ENCODE measurements around the gene DDAH2.

The DDAH2 gene, protein sequence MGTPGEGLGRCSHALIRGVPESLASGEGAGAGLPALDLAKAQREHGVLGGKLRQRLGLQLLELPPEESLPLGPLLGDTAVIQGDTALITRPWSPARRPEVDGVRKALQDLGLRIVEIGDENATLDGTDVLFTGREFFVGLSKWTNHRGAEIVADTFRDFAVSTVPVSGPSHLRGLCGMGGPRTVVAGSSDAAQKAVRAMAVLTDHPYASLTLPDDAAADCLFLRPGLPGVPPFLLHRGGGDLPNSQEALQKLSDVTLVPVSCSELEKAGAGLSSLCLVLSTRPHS

DNA sequence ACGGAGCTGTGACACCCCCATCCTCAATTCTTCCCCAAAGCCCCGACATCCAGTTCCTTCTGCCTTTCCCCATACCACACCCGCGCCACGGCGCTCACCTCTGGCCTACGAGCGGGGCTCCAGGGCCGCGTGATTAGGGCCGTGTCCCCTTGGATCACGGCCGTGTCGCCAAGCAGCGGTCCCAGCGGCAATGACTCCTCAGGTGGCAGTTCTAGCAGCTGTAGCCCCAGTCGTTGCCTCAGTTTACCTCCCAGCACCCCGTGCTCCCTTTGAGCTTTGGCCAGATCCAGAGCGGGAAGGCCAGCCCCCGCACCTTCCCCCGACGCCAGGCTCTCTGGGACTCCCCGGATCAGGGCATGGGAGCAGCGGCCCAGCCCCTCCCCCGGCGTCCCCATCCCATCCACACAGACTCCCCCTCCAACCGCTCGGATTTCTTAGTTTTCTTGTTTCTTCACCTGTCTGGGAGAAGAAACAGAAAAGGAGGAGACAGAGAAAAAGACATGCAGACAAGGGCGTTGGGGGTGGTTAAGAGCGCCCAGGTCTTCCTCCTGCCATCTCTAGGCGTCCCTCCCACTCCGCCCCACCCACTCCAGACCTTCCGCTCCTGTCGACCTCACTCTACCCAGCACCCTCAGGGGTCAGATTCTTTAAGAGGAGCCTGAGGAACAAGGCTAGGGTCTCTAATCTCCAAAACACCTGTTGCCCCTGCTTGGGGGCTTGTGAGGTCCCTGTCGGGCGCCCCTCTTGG lies at the start of gene DDAH2:
Gene DDAH2, minus strand, starts transcription at position 533 of the 748 bp plus-strand sequence. Its CDS starts 138 bp downstream, at position 395.
- no peak for DNase-seq

DNA sequence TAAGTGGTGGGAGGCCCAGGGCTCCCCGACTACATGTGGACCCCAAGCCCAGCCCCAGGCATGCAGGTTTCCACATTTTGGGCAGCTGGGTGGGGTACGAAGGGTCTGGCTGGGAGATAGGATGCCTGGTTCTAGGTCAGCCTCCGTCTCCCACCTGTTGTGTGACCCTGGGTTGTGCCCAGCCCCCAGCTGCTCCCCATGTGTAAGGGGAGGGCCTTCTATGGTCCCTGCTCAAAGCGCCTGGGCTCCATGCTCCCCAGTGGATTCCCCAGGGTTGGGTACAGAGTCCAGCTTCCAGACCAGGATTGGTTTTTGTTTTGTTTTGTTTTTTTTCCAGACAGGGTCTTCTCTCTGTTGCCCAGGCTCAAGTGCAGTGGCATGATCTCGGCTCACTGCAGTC lies 49.1 kb upstream of the DDAH2 start:
- DNase-seq: no peak

DNA sequence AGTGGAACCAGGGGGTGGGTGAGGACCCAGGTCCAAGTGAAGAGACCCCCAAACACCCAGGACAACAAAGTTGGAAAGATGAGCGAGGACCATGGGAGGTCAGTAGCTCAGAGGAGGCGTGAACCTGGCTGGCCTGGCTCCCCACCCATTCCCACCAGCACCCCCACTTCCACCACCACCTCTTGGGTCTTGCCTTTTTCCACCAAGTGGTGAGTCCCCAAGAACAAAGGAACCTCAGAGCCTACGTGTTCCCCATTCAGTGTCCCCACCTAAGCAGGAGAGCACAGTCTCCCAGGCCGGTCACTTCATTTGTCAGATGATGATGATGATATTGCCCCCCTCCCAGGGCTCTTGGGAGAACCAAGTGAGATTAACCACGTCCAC lies 48.6 kb upstream of the DDAH2 start:
- no peak for DNase-seq

DNA sequence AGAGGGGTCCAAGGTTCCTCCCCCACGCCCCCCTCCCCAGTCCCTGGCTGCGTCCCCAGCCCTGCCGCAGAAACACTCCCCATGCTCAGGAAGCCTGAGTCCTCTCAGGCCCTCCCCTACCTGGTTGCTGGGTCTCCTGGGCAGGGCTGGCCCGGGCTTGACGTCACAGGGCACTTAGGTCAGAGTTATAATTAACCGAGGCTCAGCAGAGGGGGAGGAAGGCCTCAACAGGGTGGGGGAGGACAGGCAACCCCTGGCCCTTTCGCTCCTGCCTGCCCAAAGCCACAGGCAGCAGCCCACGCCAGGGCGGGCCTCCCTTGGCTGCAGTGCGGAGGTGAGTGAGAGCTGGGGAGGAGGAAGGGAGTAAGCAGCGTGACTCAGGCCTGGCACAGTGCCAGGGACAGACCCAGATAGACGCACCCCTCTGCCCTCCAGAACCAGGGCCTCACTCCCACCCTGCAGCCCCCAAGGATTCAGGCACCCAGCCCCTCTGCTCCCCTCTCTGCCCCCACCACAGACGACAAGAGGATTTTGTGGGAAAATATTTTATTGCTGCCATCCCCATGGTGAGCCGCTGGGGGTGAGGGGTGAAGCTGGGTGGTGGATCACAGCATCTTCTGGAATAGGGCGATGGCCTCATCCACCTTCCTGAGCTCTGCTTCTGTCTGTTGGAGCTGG lies 48.0 kb upstream of the DDAH2 start, which contains the start of gene VWA7:
Gene VWA7, minus strand, starts transcription at position 340 of the 678 bp plus-strand sequence. CDS start 549 bp downstream, outside the sequence.
- peak; percentile 58 for DNase-seq

DNA sequence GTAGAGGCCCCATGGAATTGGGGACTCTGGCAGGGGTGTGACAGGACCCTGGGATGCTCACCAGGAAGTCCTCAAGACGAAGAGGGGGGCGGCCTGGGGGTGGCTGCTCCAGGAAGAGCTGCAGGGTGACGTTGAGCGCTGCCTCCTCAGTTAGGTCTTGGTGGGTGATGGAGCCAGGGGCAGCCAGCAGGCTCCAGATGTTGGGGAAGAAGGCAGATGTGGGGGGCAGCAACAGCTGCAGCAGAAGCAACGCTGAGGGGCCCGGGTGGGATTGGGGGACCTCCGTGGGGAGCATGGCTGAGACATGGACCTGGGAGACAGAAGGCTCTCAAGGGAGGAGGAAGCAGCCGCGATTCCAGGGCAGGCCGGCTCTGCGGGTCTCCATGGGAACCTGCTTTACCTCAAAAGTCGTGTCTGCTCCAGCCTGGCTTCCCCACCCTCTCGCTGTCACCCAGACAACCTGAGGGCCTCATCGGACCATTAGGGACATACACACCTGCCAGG lies 47.4 kb upstream of the DDAH2 start:
- no peak for DNase-seq

DNA sequence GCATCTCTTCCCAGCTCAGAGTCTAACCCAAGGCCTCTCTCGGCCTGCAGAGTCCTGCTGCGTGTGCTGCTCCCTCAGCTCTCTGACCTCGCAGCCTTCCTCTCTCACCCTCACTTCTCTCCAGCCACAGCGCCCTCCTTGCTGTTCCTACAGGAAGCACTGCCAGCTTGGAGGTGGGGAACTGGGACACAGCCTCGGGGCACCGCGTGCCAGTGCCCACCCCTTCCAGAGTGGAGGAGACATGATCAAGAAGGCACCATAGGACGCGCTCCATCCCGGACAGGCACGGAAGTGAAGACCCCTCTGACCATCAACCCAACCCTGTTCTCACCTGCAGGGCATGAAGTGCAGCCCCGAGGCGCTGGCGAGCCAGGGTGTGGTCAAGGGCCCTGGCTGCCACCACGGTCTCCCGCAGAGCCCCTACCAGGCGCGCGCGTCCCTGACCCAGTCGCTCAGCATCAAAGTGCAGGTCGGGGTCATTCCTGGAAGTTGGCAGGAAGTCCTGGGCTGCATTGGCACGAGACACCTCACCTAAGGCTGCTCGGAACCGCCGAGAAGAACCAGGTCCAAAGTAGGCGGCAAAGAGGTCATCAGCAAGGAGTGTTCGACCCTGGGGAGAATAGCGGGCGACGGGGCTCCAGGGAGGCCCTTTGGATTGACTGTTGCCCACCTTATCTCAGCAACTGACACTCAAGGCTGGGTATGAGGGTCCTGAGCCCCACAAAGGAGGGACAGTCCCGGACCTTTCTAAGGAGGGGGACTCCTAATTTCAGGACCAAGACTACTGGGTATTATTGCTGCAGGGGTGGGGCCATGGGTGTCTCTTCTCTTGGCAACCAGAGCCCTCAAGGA lies 46.8 kb upstream of the DDAH2 start:
- no peak for DNase-seq

DNA sequence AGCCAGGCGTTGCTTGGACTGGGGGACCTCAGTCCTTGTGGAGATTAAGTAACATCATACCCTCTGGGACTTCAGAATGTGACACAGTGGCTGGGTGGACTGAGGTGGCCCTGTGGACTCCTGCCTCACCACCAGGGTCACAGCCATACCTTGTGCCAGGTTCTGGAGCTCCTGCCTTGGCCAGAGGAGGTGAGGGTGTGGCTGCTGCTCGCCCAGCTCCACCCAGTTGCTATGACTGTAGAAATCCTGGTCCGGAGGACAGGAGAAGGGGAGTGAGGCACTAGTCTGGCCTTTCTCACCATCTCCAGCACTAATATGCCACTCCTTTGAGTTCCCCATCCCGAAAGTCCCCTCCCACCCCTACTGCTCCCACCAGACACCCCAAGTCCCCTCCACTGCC lies 46.1 kb upstream of the DDAH2 start:
- DNase-seq: no peak

DNA sequence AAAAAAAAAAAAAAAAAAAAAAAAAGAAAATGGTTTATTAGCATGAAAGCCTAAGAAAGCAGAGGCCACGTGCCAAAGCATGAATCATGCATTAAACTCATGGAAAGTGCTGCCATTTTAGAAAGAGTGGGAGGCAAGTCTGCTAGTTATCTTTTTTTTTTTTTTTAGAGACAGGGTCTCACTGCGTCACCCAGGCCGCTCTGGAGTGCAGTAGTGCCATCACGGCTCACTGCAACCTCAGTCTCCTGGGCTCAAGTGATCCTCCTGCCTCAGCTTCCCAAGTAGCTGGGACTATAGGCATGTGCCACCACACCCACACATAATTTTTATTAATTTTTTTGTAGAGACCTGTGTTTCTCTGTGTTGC lies 42.9 kb upstream of the DDAH2 start:
- DNase-seq: no peak

DNA sequence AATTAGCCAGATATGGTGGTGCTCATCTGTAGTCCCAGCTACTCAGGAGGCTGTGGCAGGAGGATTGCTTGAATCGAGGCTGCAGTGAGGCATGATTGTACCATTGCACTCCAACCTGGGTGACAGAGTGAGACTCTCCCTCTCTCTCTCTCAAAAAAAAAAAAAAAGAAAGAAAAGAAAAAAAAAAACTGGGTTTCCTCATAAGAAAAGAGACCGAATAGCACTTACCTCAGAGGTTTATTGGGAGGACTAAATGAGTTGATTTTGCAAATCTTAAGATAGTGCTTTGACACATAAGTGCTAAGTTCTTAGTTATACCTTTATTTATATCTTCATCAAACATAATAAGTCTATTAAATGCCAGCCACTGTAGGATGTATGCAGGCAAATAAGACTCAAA lies 41.8 kb upstream of the DDAH2 start:
- no peak for DNase-seq

DNA sequence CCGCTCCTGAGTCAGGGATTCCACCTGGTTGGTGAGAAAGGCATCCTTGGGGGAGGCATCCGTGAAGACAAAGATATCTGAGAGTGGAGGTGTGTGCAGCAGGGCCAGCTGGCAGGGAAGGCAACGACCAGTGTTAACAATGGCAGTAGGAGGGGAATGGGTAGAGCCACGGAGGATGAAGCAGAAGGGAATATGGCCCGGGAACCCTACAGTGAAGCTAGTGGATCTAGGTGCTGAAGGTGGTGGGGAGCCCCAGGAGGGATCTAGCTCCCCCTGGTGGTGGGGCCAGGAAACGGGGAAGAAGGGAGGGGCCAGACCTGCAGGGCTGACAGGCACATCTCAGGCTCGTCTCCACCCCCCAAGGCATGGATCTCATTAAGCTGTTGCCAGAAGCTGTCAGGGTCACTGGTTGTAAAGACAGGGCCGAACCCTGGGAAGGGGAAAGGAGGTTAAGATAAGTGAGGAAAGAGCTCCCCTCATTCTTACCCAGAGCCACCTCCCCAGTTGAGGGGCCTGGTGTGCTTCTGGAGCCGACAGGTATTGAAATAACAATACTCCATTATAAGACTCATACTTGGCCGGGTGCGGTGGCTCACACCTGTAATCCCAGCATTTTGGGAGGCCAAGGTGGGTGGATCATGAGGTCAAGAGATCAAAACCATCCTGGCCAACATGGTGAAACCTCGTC lies 40.7 kb upstream of the DDAH2 start:
- DNase-seq: peak; percentile 73

DNA sequence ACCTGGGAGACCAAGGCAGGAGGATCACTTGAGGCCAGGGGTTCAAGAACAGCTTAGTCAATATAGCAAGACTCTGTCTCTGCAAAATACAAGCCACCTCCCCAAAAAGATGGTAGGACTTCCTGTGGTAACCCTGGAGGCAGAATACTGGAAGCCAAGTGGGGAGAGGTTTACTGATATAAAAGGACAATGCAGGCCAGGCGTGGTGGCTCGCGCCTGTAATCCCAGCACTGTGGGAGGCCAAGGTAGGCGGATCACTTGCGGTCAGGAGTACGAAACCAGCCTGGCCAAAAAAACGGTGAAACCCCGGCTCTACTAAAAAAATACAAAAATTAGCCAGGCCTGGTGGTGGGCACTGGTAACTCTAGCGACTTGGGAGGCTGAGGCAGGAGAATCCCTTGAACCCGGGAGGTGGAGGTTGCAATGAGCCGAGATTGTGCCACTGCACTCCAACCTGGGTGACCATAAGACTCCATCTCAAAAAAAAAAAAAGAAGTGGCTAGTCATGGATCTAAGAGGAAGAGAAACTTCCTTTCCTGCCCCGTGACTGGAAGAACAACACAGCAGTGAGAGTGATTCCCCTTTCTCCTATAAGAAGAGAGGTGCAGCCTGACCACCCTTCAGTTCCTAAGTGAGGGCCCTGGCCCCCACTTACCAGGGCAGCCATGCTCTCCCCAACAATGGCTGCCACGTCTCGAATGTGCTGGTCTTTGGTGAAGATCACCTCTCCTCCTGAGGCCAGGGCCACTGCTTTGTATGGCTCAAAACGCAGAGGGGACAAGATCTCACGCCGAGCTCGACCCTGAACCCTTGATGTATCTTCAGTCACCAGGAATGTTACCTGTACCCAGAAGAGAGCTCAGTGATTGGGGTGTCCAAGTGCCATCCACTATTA lies 39.5 kb upstream of the DDAH2 start:
- DNase-seq: no peak

DNA sequence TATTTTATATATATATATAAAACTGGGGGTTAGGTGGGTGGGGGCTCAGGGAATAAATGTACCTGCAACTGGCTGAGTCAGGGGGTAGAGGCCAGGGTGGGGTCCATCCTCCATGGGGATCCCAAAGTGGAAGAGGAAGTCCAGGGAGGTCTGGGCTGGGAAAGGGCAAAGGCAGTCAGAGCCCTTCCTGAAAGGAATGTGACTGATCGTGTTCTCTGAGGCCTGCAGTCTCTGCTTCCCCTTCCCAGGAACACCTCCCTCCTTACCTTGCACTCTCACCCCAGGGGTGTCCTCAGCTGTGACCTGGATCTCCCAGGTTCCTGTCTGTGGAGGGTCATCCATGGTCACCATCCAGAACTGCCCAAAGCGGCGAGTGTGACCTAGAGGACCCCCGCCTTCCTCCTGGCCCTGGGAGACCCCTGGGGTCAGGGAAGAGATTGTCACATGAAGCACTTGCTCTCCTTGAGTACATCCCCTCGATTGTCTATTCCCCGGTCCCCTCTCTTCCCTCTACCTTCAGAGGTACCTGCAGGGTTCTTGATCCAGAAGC lies 38.1 kb upstream of the DDAH2 start:
- no peak for DNase-seq

DNA sequence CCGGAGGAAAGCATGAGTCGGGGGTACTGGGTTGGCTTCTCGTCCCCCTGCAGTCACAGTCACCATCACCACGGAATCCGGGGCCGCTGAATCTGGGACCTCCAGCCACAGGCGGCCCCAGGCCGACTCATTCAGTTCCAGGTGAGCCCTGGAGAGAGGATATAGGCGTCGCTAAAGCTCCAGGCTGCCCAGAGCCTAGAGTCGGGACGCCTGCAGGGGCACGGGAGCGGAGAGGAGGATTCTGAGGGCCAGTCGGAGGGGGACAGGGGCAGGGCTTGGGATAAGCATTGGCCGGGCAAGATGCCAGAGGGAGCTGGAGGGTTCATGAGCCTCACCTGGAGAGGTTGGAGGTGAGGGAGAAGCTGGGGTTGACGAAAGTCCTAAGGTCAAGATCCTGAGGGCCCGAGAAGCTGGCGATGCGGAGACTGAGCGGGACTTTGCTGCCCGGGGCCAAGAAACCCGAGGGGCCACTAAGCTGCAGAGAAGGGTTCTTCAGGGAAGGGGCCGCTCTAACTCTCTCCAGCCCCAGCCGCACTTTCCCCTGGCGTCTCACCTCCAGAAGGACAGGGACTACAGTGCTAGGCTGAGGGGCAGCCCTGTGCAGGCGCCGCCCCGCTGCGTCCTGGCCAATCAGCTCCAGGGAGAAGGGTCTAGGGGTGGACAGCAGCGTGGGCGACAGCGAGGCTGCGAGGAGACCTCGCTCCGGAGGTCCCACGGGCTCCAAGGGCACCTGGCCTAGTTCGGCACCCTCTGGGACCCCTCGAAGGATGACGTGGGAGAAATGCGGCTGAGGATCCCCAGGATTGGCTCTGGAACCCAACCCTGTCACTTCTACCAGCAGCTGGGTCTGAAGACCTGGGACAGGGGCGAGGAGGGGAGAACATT lies 37.1 kb upstream of the DDAH2 start:
- DNase-seq: no peak

DNA sequence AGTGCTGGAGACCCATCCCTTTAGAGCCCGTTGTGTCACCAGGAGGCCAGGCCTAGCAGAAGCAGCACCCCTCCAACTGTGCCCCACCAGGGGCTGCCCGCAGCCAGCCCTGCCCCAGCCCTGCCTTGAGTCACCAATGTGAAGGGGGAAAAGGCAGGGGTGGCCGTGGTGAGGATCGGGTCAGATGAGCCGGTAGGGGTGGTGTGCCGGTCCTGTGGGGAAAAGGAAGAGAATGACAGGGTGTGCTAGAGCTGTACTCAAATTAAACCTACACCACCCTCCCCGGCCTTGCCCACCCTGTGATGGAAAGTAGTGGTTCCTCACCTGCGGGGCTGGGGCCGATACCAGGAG lies 36.4 kb upstream of the DDAH2 start:
- no peak for DNase-seq

DNA sequence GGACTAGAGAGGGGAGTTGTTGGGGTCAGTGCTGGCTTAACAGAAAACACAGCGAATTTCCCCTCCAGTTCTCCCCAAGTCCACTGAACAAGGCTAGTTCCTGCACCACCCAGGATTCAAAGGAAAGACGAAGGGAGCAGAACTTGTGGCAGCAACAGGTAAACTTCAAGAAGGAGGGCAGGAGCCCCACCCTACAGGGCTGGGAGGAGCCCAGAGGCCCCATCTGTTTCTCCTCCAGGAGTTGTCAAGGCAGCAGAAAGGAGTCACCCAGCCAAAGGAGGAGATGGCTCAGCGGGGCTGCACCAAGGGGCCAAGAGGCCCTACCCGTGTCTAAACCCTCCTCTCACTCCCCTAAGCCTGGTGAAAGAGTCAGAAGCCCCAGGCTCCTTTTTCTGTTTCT lies 35.1 kb upstream of the DDAH2 start:
- no peak for DNase-seq

DNA sequence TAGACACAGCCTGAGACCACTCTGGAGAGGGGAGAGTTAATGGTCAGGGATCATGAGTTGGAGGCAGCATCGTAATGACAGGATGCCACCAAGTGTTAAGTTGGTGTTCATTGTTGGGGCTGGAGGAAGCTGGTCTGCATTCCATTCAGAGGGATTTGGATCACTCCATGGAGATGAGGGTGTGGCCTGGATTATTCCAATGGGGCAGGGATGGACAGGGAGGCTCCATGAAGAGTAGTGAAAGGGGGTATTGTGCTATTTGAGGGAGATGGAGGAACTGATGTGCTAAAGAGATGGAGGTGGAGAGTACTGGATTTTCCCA lies 34.5 kb upstream of the DDAH2 start:
- no peak for DNase-seq

DNA sequence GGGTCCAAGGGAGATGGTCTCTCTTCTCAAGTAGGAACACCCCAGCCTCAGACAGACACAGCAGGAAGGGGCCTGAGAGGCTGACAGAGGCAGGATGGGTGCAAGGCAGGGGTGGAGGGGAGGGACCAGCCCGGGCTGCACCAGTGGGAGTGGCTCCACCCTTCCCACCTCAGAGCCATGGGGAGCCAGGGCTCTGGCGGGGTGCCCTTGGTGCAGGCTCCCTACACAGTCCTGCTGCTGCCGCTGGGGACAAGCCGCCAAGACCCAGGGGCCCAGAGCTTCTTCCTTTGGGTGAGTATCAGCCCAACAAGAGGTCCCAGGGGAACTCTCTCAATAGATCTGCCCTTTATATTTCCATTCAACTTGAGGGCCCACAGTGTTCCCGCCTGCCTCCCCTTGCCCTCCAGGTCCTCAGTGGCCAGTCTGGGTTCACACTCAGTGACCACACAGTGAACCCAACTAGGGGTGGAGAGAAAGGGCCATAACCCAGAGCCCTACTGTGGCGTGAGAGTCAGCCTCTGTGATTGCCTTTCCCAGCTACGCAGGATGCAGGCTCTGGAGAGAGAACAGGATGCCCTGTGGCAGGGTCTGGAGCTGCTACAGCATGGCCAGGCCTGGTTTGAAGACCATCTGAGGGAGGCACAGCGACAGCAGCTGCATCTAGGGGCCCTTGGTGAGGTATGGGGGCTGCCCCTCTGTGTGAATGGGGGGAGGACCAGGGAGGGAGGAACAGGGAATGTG lies 33.9 kb upstream of the DDAH2 start:
- no peak for DNase-seq

DNA sequence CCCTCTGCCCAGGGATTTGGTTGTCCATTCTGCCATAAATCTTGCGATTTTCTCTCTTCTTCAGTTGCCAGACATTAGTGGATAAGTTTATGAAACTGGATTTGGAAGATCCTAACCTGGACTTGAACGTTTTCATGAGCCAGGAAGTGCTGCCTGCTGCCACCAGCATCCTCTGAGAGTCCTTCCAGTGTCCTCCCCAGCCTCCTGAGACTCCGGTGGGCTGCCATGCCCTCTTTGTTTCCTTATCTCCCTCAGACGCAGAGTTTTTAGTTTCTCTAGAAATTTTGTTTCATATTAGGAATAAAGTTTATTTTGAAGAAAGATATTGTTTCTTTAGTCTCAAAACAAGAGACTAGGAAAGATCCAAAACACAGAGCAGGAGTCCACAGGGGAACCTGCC lies 33.3 kb upstream of the DDAH2 start, which contains the start of gene SAPCD1:
Gene SAPCD1, plus strand, starts transcription at position 301 of the 400 bp plus-strand sequence. CDS start 399 bp downstream, outside the sequence.
- no peak for DNase-seq

DNA sequence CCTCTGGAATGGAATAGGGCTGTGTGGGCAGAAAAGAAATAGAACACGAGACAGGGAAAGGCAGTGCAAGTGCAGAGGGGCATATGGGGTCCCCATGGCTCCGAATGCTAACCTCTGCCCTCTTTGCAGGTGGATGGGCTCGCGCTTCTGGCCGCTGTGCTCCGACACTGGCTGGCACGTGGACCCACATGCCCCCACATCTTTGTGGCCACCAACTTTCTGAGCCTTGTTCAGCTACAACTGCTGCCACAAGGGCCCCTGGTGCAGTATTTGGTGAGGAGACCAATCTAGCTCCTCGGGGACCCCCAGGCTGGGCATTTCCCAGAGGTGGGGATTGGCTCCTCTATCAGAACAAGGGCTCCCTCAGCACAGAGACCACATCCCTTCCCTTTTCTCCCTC lies 32.2 kb upstream of the DDAH2 start:
- DNase-seq: no peak

Measured in activated gamma-delta T cell treated with Interleukin-2 at 50 U/mL for 16 hours (primary cell).